Measurements from ENCODE around the gene AHI1. TPM values are rescaled to one million over a fixed set of nuclear protein-coding genes. Genes with fewer than 3 reads are reported as not detected.
A peak's percentile ranks its signal among the peaks of the same experiment; 100 is the strongest.

Gene AHI1
- total RNA-seq, 2 experiments from 2014 or later = 21.4 to 33.9 TPM

GRCh38 chr6:135270676-135271536 lies 226.6 kb downstream of the AHI1 start:
- intact Hi-C loops (cut with micrococcal nuclease; ENCODE audit: unreplicated experiment) = no loop called here

GRCh38 chr6:135269481-135269891 lies 228.1 kb downstream of the AHI1 start:
- no peak for TF ChIP-seq EZH2phosphoT487 (IDR thresholded peaks at IDR 0.05; ENCODE audit: borderline replicate concordance, low read depth, low read length)
- TF ChIP-seq CTCF (conservative IDR thresholded peaks at IDR 0.05; ENCODE audit: low read length) = no peak
- Histone ChIP-seq H2AFZ (ENCODE audit: low read length) (peak overlapping the region; percentile 86; the same call in 1 of the 2 replicates), H3K27ac (ENCODE audit: low read depth, low read length, poor library complexity, severe bottlenecking) (peak overlapping the region; percentile 92), H3K36me3 (ENCODE audit: insufficient read depth, low read length) (0 out of 2 replicates have a peak, but pooled peaks cover 1% of the 10 kb centered on the region), H4K20me1 (ENCODE audit: insufficient read depth, low read length) (no peaks in the 10 kb centered on the region), H3K79me2 (ENCODE audit: insufficient read depth, low read depth, low read length) (no peaks in the 10 kb centered on the region), H3K9me2 (ENCODE audit: insufficient read depth, low read length) (no peaks in the 10 kb centered on the region), H3K4me1 (ENCODE audit: insufficient read depth, low read length, poor library complexity, severe bottlenecking) (peaks cover 86% of the 10 kb centered on the region), H3K4me3 (ENCODE audit: low read depth, low read length, poor library complexity, severe bottlenecking) (no peak overlapping the region), H3K9me3 (ENCODE audit: low read length) (no peaks in the 10 kb centered on the region; the same call in 1 of the 2 replicates), H3K4me2 (ENCODE audit: low read length) (peak overlapping the region; percentile 60)
- intact Hi-C loops (cut with micrococcal nuclease; ENCODE audit: unreplicated experiment) = no loop called here
- no TSS peak for BruUV-seq (replicated peaks)
- ChIA-PET CTCF (ENCODE audit: unreplicated experiment) (interaction anchor here (1.1 kb wide), 1 partner anchor 10 kb away, joined by 3 read pairs; no protein-coding TSS in a partner anchor), POLR2A (interaction anchor here (1.2 to 2.1 kb wide), 4 partner anchors 8 to 89 kb away, joined by 3 to 9 read pairs (median 6); partner anchors contain the start of gene MYB)
- DNase-seq (ENCODE audit: low spot score) = no peak

More at GRCh38 chr6:135270676-135271536, 226.6 kb downstream of the AHI1 start:
- CTCF ChIA-PET (ENCODE audit: unreplicated experiment) = no interaction called here
- peaks cover 86% of the 10 kb centered on the region for H3K4me1 ChIP-seq (ENCODE audit: insufficient read depth, low read length, poor library complexity, severe bottlenecking)
- peak; percentile 58 for DNase-seq (ENCODE audit: low spot score)
- H3K36me3 ChIP-seq (ENCODE audit: insufficient read depth, low read length) = no peaks in the 10 kb centered on the region
- POLR2A ChIA-PET = interaction anchor here (1.1 to 1.5 kb wide), 5 partner anchors 9 to 90 kb away, joined by 3 to 9 read pairs (median 5); partner anchors contain the start of gene MYB
- BruUV-seq (replicated peaks) = no TSS peak
- H3K27ac ChIP-seq (ENCODE audit: low read depth, low read length, poor library complexity, severe bottlenecking) = peak overlapping the region; percentile 46
- H3K9me3 ChIP-seq (ENCODE audit: low read length) = no peaks in the 10 kb centered on the region; the same call in 1 of the 2 replicates
- H3K4me3 ChIP-seq (ENCODE audit: low read depth, low read length, poor library complexity, severe bottlenecking) = peak overlapping the region; percentile 0
- no peaks in the 10 kb centered on the region for H3K79me2 ChIP-seq (ENCODE audit: insufficient read depth, low read depth, low read length)
- H4K20me1 ChIP-seq (ENCODE audit: insufficient read depth, low read length) = no peaks in the 10 kb centered on the region
- TF ChIP-seq CTCF (conservative IDR thresholded peaks at IDR 0.05; ENCODE audit: low read length) (no peak), EZH2phosphoT487 (IDR thresholded peaks at IDR 0.05; ENCODE audit: borderline replicate concordance, low read depth, low read length) (no peak)
- peak overlapping the region; percentile 47 for H3K4me2 ChIP-seq (ENCODE audit: low read length)
- no peaks in the 10 kb centered on the region for H3K9me2 ChIP-seq (ENCODE audit: insufficient read depth, low read length)
- H2AFZ ChIP-seq (ENCODE audit: low read length) = peak overlapping the region; percentile 86
